Measurements from ENCODE around the gene ZBTB24. TPM values are rescaled to one million over a fixed set of nuclear protein-coding genes. Genes with fewer than 3 reads are reported as not detected.

The ZBTB24 gene
- total RNA-seq, 1 donor from 2014 or later = 8.2 TPM

DNA sequence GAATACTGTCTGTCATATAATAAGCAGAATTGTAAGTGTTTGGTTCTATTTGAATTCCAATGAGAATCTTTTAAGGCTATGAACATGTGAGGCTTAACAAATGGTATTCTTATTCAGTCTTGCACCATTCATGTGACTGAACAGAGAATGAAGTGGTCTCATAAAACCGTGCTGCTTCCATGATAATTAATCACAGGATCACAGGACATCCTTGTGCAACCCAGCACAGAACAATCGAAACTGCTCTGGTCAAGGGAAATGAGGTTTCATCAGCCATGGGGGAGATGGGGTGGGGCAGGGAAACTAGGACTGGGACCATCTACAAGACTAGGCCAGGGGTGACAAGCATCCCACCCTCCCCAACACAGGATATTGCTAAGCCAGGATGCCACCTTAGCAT is 48.6 kb downstream of the ZBTB24 start:
- peak in 1 of 2 donors; percentile 33 for ATAC-seq
- no peak overlapping the region for H3K4me3 ChIP-seq
- intact Hi-C loops (cut with DNase I) = no loop called here
- DNase-seq = no peak
- H3K36me3 ChIP-seq = no peaks in the 10 kb centered on the region
- H3K9me3 ChIP-seq = no peaks in the 10 kb centered on the region
- H3K27ac ChIP-seq = no peak overlapping the region
- TF ChIP-seq, protein P1, sequence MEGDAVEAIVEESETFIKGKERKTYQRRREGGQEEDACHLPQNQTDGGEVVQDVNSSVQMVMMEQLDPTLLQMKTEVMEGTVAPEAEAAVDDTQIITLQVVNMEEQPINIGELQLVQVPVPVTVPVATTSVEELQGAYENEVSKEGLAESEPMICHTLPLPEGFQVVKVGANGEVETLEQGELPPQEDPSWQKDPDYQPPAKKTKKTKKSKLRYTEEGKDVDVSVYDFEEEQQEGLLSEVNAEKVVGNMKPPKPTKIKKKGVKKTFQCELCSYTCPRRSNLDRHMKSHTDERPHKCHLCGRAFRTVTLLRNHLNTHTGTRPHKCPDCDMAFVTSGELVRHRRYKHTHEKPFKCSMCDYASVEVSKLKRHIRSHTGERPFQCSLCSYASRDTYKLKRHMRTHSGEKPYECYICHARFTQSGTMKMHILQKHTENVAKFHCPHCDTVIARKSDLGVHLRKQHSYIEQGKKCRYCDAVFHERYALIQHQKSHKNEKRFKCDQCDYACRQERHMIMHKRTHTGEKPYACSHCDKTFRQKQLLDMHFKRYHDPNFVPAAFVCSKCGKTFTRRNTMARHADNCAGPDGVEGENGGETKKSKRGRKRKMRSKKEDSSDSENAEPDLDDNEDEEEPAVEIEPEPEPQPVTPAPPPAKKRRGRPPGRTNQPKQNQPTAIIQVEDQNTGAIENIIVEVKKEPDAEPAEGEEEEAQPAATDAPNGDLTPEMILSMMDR (IDR thresholded peaks at IDR 0.05) = no peak
- H3K27me3 ChIP-seq (ENCODE audit: low read depth) = no peaks in the 10 kb centered on the region
- peaks cover 8% of the 10 kb centered on the region for H3K4me1 ChIP-seq

DNA sequence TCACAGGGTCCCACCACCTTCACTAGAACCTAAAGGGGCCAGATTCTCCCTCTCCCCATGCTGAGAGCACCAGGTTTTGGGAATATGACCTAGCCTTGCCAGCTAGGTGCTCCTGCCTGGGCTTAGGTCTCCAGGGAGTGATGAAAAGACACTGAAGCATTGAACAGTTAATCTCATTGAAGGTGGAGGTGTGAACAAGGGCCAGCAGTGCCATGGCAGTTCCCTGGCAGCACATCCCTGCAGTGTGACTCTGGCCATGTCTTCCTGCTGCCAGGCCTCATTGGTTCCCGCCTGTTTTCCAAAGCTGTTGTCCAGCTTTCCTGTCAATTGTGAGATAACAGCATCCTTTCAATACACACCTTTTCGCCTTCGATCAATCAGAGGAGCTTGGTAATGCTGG is 53.5 kb downstream of the ZBTB24 start:
- intact Hi-C loops (cut with DNase I) = no loop called here
- H3K4me3 ChIP-seq = no peak overlapping the region
- ATAC-seq (no peak), DNase-seq (no peak)
- peaks cover 9% of the 10 kb centered on the region for H3K4me1 ChIP-seq
- H3K36me3 ChIP-seq = no peaks in the 10 kb centered on the region
- TF ChIP-seq, protein P1 (IDR thresholded peaks at IDR 0.05) = no peak
- H3K9me3 ChIP-seq = no peaks in the 10 kb centered on the region
- no peaks in the 10 kb centered on the region for H3K27me3 ChIP-seq (ENCODE audit: low read depth)
- H3K27ac ChIP-seq = no peak overlapping the region

DNA sequence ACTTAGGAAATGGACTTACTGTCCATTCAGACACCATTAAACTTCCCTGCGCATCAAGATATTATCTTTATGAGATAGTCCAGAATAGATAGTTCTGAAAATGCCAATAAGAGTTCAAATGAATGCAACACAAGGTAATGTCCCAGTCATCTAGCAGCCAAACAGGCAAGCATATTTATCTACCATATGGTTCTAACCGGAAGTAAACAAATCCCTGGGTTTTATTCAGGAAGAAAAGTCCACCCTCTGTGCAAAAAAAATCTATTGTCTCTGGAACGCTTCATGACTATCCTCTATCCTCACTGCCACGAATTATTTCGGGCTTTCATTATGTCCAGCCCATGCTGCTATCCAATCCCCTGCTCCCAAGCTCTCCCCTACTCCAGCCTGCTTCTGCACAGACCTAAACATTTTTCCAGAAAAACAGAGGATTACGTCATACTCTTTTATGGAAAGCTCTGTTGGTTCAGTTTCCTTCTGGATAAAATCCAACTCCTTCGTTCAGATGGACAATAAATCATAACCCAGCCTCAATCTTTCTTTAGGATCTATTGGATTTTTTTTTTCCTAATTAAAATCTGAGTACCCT is 54.0 kb downstream of the ZBTB24 start:
- TF ChIP-seq, protein P1 (IDR thresholded peaks at IDR 0.05) = no peak
- Histone ChIP-seq H3K4me3 (no peak overlapping the region), H3K36me3 (no peaks in the 10 kb centered on the region), H3K9me3 (no peaks in the 10 kb centered on the region), H3K4me1 (peaks cover 9% of the 10 kb centered on the region), H3K27me3 (ENCODE audit: low read depth) (no peaks in the 10 kb centered on the region), H3K27ac (no peak overlapping the region)
- no peak for DNase-seq
- no peak for ATAC-seq
- intact Hi-C loops (cut with DNase I) = no loop called here

DNA sequence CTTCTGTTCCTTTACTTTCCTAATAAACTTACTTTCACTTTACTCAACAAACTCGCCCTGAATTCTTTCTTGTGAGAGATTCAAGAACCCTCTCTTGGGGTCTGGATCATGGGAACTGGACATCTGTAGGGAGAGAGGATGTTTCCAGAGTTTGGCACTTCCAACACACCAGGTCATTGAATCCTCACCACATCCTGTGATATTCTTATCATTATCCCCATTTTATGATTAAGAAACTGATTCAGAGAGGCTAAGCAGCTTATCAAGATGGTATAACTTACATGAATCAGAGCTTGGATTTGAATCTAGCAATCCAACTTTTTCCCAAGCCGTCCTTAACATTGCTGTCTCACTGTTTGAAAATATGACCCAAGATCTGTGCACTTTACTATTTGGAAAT is 58.1 kb downstream of the ZBTB24 start:
- TF ChIP-seq, protein P1 (IDR thresholded peaks at IDR 0.05) = no peak
- ATAC-seq (no peak), DNase-seq (no peak)
- no peaks in the 10 kb centered on the region for H3K9me3 ChIP-seq
- H3K4me1 ChIP-seq = peaks cover 9% of the 10 kb centered on the region
- H3K27me3 ChIP-seq (ENCODE audit: low read depth) = no peaks in the 10 kb centered on the region
- H3K4me3 ChIP-seq = no peak overlapping the region
- intact Hi-C loops (cut with DNase I) = no loop called here
- no peaks in the 10 kb centered on the region for H3K36me3 ChIP-seq
- no peak overlapping the region for H3K27ac ChIP-seq

DNA sequence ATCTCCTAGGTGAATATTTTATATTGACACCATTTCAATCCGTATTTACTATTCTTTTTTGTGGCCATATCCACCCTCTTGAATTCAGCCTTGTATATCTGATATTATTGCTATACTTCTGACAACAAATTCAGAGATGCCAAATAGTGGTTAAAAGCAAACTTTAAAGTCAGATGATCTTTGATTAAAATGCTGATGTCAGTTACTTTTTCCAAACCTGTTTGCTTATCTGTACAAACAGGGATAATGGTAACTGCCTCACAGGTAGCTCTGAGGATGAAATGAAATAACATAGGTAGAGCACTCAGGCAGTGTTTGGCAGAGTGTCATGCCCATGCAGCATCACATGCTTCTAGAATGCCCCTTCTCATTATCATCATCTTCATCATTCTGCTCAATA is 61.8 kb downstream of the ZBTB24 start:
- ATAC-seq = no peak
- H3K4me1 ChIP-seq = no peaks in the 10 kb centered on the region
- intact Hi-C loops (cut with DNase I) = no loop called here
- H3K36me3 ChIP-seq = no peaks in the 10 kb centered on the region
- H3K9me3 ChIP-seq = no peaks in the 10 kb centered on the region
- H3K27me3 ChIP-seq (ENCODE audit: low read depth) = no peaks in the 10 kb centered on the region
- no peak overlapping the region for H3K4me3 ChIP-seq
- TF ChIP-seq, protein P1 (IDR thresholded peaks at IDR 0.05) = no peak
- no peak for DNase-seq
- no peak overlapping the region for H3K27ac ChIP-seq

Data from lower lobe of right lung (tissue), 2 donors.